ENCODE measurements around the gene SOX1. TPM values are rescaled to one million over a fixed set of nuclear protein-coding genes. Genes with fewer than 3 reads are reported as not detected.

Gene SOX1
- total and polyA plus RNA-seq, 2 donors (not counting 1 experiment from before 2014, with no cell fraction given), result not detected

- ATAC-seq (ENCODE audit: low read depth) (no peak), DNase-seq (no peak)
- Mint-ChIP-seq H3K9me3 (ENCODE audit: insufficient read depth) (no peaks in the 10 kb centered on the region), H3K4me1 (no peaks in the 10 kb centered on the region), H3K27me3 (peaks cover 47% of the 10 kb centered on the region), H3K4me3 (no peak overlapping the region), H3K27ac (peak overlapping the region; percentile 0)
- intact Hi-C loops (cut with micrococcal nuclease), result no loop called here
- Histone ChIP-seq H3K9me3 (ENCODE audit: control extremely low read depth in 1 of 3, control insufficient read depth in 2 of 3, insufficient read depth in 1 of 3, low read length in 2 of 3) (peaks cover 0 to 45% (median 1%) of the 10 kb centered on the region in 3 donors), H4K20me1 (ENCODE audit: control insufficient read depth, insufficient read depth, low read length, poor library complexity, severe bottlenecking) (no peaks in the 10 kb centered on the region), H3K27me3 (replicated peaks in 1 of 4; ENCODE audit: control extremely low read depth in 1 of 4, control insufficient read depth in 3 of 4, insufficient read depth in 4 of 4, low read length in 3 of 4) (peaks cover 0 to 54% (median 25%) of the 10 kb centered on the region in 4 experiments), H2AFZ (ENCODE audit: insufficient read depth, low read depth, low read length, poor library complexity, severe bottlenecking) (no peak overlapping the region), H3K79me2 (ENCODE audit: control insufficient read depth, insufficient read depth, low read length) (no peaks in the 10 kb centered on the region), H3K4me3 (ENCODE audit: control extremely low read depth in 1 of 5, extremely low read depth in 1 of 5, insufficient read depth in 1 of 5, low read depth in 2 of 5, low read length in 4 of 5) (no peak overlapping the region), H3K4me2 (replicated peaks; ENCODE audit: low read depth, low read length, poor library complexity, severe bottlenecking) (no peak overlapping the region), H3K9ac (ENCODE audit: low read length) (no peak overlapping the region), H3K4me1 (ENCODE audit: control insufficient read depth in 2 of 2, insufficient read depth in 2 of 2, low read length in 2 of 2) (no peaks in the 10 kb centered on the region), H3K36me3 (replicated peaks in 1 of 2; ENCODE audit: control extremely low read depth in 1 of 2, control insufficient read depth in 1 of 2, extremely low read depth in 1 of 2, insufficient read depth in 2 of 2, low read length in 1 of 2) (no peaks in the 10 kb centered on the region), H3K27ac (ENCODE audit: low read length in 2 of 2) (no peak overlapping the region)
- CTCF ChIA-PET, result no interaction called here
- WGBS (ENCODE audit: insufficient coverage), result 14% methylated on average over 31 of the region's 31 CpGs
- TF ChIP-seq CTCF (IDR thresholded peaks at IDR 0.05), result no peak
- TF ChIP-seq EZH2 (IDR thresholded peaks at IDR 0.05; ENCODE audit: borderline replicate concordance, insufficient read depth, low read depth, low read length, poor library complexity, severe bottlenecking), result no peak
- POLR2A ChIA-PET, result no interaction called here
These were observed 13.7 kb upstream of the SOX1 start for GRCh38 chr13:112053167-112053743.

- Mint-ChIP-seq H3K9me3 (ENCODE audit: insufficient read depth) (no peaks in the 10 kb centered on the region), H3K27me3 (peaks cover 48% of the 10 kb centered on the region), H3K4me3 (no peak overlapping the region), H3K27ac (no peak overlapping the region), H3K4me1 (no peaks in the 10 kb centered on the region)
- ChIA-PET POLR2A (no interaction called here), CTCF (no interaction called here)
- Histone ChIP-seq H3K9ac (ENCODE audit: low read length) (no peak overlapping the region), H3K36me3 (replicated peaks in 1 of 2; ENCODE audit: control extremely low read depth in 1 of 2, control insufficient read depth in 1 of 2, extremely low read depth in 1 of 2, insufficient read depth in 2 of 2, low read length in 1 of 2) (no peaks in the 10 kb centered on the region), H2AFZ (ENCODE audit: insufficient read depth, low read depth, low read length, poor library complexity, severe bottlenecking) (no peak overlapping the region), H3K9me3 (ENCODE audit: control extremely low read depth in 1 of 3, control insufficient read depth in 2 of 3, insufficient read depth in 1 of 3, low read length in 2 of 3) (peaks cover 0 to 51% (median 1%) of the 10 kb centered on the region in 3 donors), H3K4me1 (ENCODE audit: control insufficient read depth in 2 of 2, insufficient read depth in 2 of 2, low read length in 2 of 2) (no peaks in the 10 kb centered on the region), H3K79me2 (ENCODE audit: control insufficient read depth, insufficient read depth, low read length) (no peaks in the 10 kb centered on the region), H3K4me3 (ENCODE audit: control extremely low read depth in 1 of 5, extremely low read depth in 1 of 5, insufficient read depth in 1 of 5, low read depth in 2 of 5, low read length in 4 of 5) (no peak overlapping the region), H3K27me3 (replicated peaks in 1 of 4; ENCODE audit: control extremely low read depth in 1 of 4, control insufficient read depth in 3 of 4, insufficient read depth in 4 of 4, low read length in 3 of 4) (peaks cover 0 to 62% (median 30%) of the 10 kb centered on the region in 4 experiments), H4K20me1 (ENCODE audit: control insufficient read depth, insufficient read depth, low read length, poor library complexity, severe bottlenecking) (no peaks in the 10 kb centered on the region), H3K27ac (ENCODE audit: low read length in 2 of 2) (no peak overlapping the region), H3K4me2 (replicated peaks; ENCODE audit: low read depth, low read length, poor library complexity, severe bottlenecking) (no peak overlapping the region)
- no peak for ATAC-seq (ENCODE audit: low read depth)
- 9% methylated on average over 59 of the region's 63 CpGs for WGBS (ENCODE audit: insufficient coverage)
- TF ChIP-seq CTCF (IDR thresholded peaks at IDR 0.05), result no peak
- TF ChIP-seq EZH2 (IDR thresholded peaks at IDR 0.05; ENCODE audit: borderline replicate concordance, insufficient read depth, low read depth, low read length, poor library complexity, severe bottlenecking), result no peak
- no peak for DNase-seq
- intact Hi-C loops (cut with micrococcal nuclease), result no loop called here
These were observed 13.0 kb upstream of the SOX1 start for GRCh38 chr13:112053744-112054615.

Data from B cell (primary cell).